H9 (cell line): ENCODE measurements around the gene GFPT1. TPM values are rescaled to one million over a fixed set of nuclear protein-coding genes. Genes with fewer than 3 reads are reported as not detected.

Source experiments
- DNase-seq: peaks from one replicate; pipeline ENCODE4 v3.0.0-alpha.2; 2017
- H2AFZ ChIP-seq: one replicate; pipeline ENCODE4 v1.6.1; 2013; ENCODE audit warnings: mild to moderate bottlenecking, low read length, control low read depth, moderate library complexity
- H2AK5ac ChIP-seq: 2 replicates; pipeline ENCODE4 v1.6.1; 2013; ENCODE audit warnings: low read length, control low read depth, mixed read lengths; ENCODE audit not compliant: insufficient read length
- H2BK120ac ChIP-seq: one replicate; pipeline ENCODE4 v1.6.1; 2013; ENCODE audit warnings: low read depth, mild to moderate bottlenecking, low read length, control low read depth, inconsistent platforms; ENCODE audit not compliant: poor library complexity, severe bottlenecking
- H2BK12ac ChIP-seq: 2 replicates; pipeline ENCODE4 v1.6.1; 2013; ENCODE audit warnings: low read length, control low read depth, mixed read lengths, low read depth; ENCODE audit not compliant: insufficient read length
- H2BK15ac ChIP-seq: 2 replicates; pipeline ENCODE4 v1.6.1; 2013; ENCODE audit warnings: low read depth, low read length, control low read depth
- H2BK20ac ChIP-seq: one replicate; pipeline ENCODE4 v1.6.1; 2013; ENCODE audit warnings: low read depth, mild to moderate bottlenecking, low read length, control low read depth, inconsistent platforms; ENCODE audit not compliant: poor library complexity, severe bottlenecking
- H2BK5ac ChIP-seq: 2 replicates; pipeline ENCODE4 v1.6.1; 2013; ENCODE audit warnings: low read length, control low read depth, mixed read lengths; ENCODE audit not compliant: insufficient read length
- H3K14ac ChIP-seq: 2 replicates; pipeline ENCODE4 v1.6.1; 2013; ENCODE audit warnings: low read length, control low read depth; ENCODE audit not compliant: insufficient read depth
- H3K18ac ChIP-seq: 2 replicates; pipeline ENCODE4 v1.6.1; 2013; ENCODE audit warnings: low read depth, mild to moderate bottlenecking, mixed read lengths, low read length, control low read depth; ENCODE audit not compliant: insufficient read length
- H3K23ac ChIP-seq: 2 replicates; pipeline ENCODE4 v1.6.1; 2013; ENCODE audit warnings: low read length, control low read depth, mixed read lengths, low read depth; ENCODE audit not compliant: insufficient read length
- H3K23me2 ChIP-seq: 2 replicates; pipeline ENCODE4 v1.6.1; 2013; ENCODE audit warnings: low read depth, mild to moderate bottlenecking, mixed read lengths, low read length, control low read depth; ENCODE audit not compliant: insufficient read length, poor library complexity, severe bottlenecking
- H3K27ac ChIP-seq: 2 replicates; pipeline ENCODE4 v1.5.1; 2013; ENCODE audit warnings: low read length, control low read depth, mixed read lengths, low read depth; ENCODE audit not compliant: insufficient read length
- H3K27me3 ChIP-seq: 2 replicates; pipeline ENCODE4 v1.6.1; 2013; ENCODE audit warnings: low read length, control low read depth, inconsistent platforms; ENCODE audit not compliant: insufficient read depth
- H3K4ac ChIP-seq: 2 replicates; pipeline ENCODE4 v1.6.1; 2013; ENCODE audit warnings: low read depth, mild to moderate bottlenecking, control low read depth, inconsistent platforms, low read length, moderate library complexity
- H3K4me1 ChIP-seq: 2 replicates; pipeline ENCODE4 v1.6.1; 2013; ENCODE audit warnings: low read length, control low read depth, inconsistent platforms; ENCODE audit not compliant: insufficient read depth
- H3K4me2 ChIP-seq: 2 replicates; pipeline ENCODE4 v1.6.1; 2013; ENCODE audit warnings: low read length, control low read depth, mixed read lengths; ENCODE audit not compliant: insufficient read length, insufficient read depth
- H3K56ac ChIP-seq: 2 replicates; pipeline ENCODE4 v1.6.1; 2013; ENCODE audit warnings: low read depth, mild to moderate bottlenecking, mixed read lengths, low read length, control low read depth; ENCODE audit not compliant: insufficient read length
- H3K79me1 ChIP-seq: 2 replicates; pipeline ENCODE4 v1.6.1; 2013; ENCODE audit warnings: low read depth, mild to moderate bottlenecking, moderate library complexity, low read length, control low read depth, inconsistent platforms; ENCODE audit not compliant: insufficient read depth, poor library complexity, severe bottlenecking
- H3K79me2 ChIP-seq: 2 replicates; pipeline ENCODE4 v1.6.1; 2013; ENCODE audit warnings: low read length, control low read depth, inconsistent platforms; ENCODE audit not compliant: insufficient read depth
- H3K9ac ChIP-seq: 2 replicates; pipeline ENCODE4 v1.6.1; 2013; ENCODE audit warnings: low read length, control low read depth, mixed read lengths; ENCODE audit not compliant: insufficient read length; ENCODE audit errors: extremely low read depth
- H3K9me3 ChIP-seq: one replicate; pipeline ENCODE4 v1.6.1; 2013; ENCODE audit warnings: low read depth, low read length, inconsistent platforms; ENCODE audit not compliant: control insufficient read depth
- H3T11ph ChIP-seq: one replicate; pipeline ENCODE4 v1.6.1; 2013; ENCODE audit warnings: mild to moderate bottlenecking, low read length, control low read depth, inconsistent platforms
- H4K20me1 ChIP-seq: one replicate; pipeline ENCODE4 v1.6.1; 2013; ENCODE audit not compliant: control insufficient read depth, insufficient read length, insufficient read depth
- H4K5ac ChIP-seq: 2 replicates; pipeline ENCODE4 v1.6.1; 2013; ENCODE audit warnings: low read depth, mild to moderate bottlenecking, mixed read lengths, low read length, control low read depth; ENCODE audit not compliant: insufficient read length
- H4K8ac ChIP-seq: replicated peaks from 2 replicates; pipeline ENCODE4 v1.6.1; 2013; ENCODE audit warnings: low read length, control low read depth, mixed read lengths, low read depth; ENCODE audit not compliant: insufficient read length
- H4K91ac ChIP-seq: 2 replicates; pipeline ENCODE4 v1.6.1; 2013; ENCODE audit warnings: low read depth, mild to moderate bottlenecking, moderate library complexity, mixed read lengths, low read length, control low read depth; ENCODE audit not compliant: insufficient read length
- H3K27ac Mint-ChIP-seq, 3 experiments: 2 replicates in 2 of 3; 3 replicates in 1 of 3; pipeline ENCODE4 v1.8.0; 2020 to 2021; ENCODE audit warnings: mixed read lengths in 3 of 3, mild to moderate bottlenecking in 1 of 3, moderate library complexity in 1 of 3
- H3K27me3 Mint-ChIP-seq: 2 replicates; pipeline ENCODE4 v1.8.0; 2021; ENCODE audit warnings: low read depth, mild to moderate bottlenecking, moderate library complexity, mixed read lengths
- H3K36me3 Mint-ChIP-seq, 3 experiments: 2 replicates in 2 of 3; 3 replicates in 1 of 3; pipeline ENCODE4 v1.8.0; 2020 to 2021; ENCODE audit warnings: low read depth in 3 of 3, mixed read lengths in 3 of 3; ENCODE audit not compliant: insufficient read depth in 1 of 3
- H3K4me1 Mint-ChIP-seq, 2 experiments: 2 replicates each; pipeline ENCODE4 v1.8.0; 2020; ENCODE audit warnings: mixed read lengths in 2 of 2
- H3K4me3 Mint-ChIP-seq, 2 experiments: 2 replicates in 1 of 2; 3 replicates in 1 of 2; pipeline ENCODE4 v1.8.0; 2020 to 2021; ENCODE audit warnings: mild to moderate bottlenecking in 2 of 2, mixed read lengths in 2 of 2, moderate library complexity in 1 of 2
- H3K9me3 Mint-ChIP-seq, 2 experiments: 2 replicates in 1 of 2; 3 replicates in 1 of 2; pipeline ENCODE4 v1.8.0; 2020; ENCODE audit warnings: mild to moderate bottlenecking in 2 of 2, mixed read lengths in 2 of 2, moderate library complexity in 1 of 2
- WGBS: extraction: QIAGEN DNeasy Blood & Tissue Kit; methylation state at CpG from one replicate; pipeline ENCODE4 v1.1.7; 2013; ENCODE audit warnings: missing lambda C conversion rate, low lambda C conversion rate, mixed read lengths; ENCODE audit not compliant: insufficient read length; ENCODE audit errors: extremely low coverage; 5-methylcytosine and 5-hydroxymethylcytosine counted together
- total RNA-seq: library from RNA; stranded (reverse); gene quantifications from 2 replicates; pipeline ENCODE4 v1.2.1, GENCODE V29; 2021
- TF ChIP-seq, protein P1 (sequence below): fragments of 200-600 bp; sonication (generic); conservative IDR thresholded peaks from 3 replicates; pipeline ENCODE4 v1.8.0; 2021; ENCODE audit warnings: antibody characterized with exemption, mild to moderate bottlenecking

The GFPT1 gene
- total RNA-seq, 1 experiment from 2014 or later: 84.4 TPM

DNA sequence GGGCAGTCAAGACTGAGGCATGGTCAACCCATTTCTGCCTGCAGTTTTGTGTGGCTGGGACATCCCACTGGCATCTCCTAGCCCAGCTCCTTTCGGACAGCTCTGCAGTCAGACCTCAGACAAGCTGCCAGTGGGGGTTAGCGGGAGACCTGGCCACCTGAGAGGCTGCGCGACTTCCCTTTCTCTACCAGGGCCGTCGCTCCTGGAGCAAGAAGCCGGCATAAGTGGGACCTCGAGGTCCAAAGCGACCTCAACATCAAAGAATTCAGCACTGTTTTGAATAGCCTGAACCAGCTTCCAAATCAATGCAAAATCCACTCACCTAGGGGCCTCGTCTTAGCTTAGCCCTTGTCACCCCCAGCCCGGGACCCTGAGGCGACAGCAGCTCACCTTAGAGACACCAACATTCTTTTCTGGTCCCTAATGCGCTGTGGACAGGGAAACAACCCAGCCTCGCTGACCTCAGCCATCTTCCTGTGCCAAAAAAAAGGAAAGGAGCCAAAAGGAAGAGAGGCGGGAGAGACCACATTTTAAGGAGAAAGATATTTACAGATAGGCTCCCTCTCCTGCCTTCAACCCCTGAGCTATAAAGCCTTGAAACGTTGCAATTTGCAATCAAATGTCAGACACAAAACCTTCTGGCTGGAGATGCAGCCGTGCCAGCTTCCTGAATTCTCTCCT, 81.2 kb downstream of the GFPT1 start:
- Histone ChIP-seq H3K27ac (no peak overlapping the region), H3K56ac (no peak overlapping the region), H4K20me1 (no peaks in the 10 kb centered on the region), H3T11ph (no peak overlapping the region), H3K9me3 (no peaks in the 10 kb centered on the region), H2AFZ (no peak overlapping the region), H3K23ac (no peak overlapping the region), H2BK5ac (no peak overlapping the region), H4K5ac (no peak overlapping the region), H2BK12ac (no peak overlapping the region), H2BK20ac (no peak overlapping the region), H2BK15ac (no peak overlapping the region), H4K8ac (no peak overlapping the region), H3K79me2 (no peaks in the 10 kb centered on the region), H3K4me2 (peak overlapping the region; percentile 41), H3K79me1 (no peaks in the 10 kb centered on the region), H3K23me2 (peaks cover 11% of the 10 kb centered on the region), H3K4me1 (no peaks in the 10 kb centered on the region), H4K91ac (no peak overlapping the region), H2AK5ac (no peak overlapping the region), H3K9ac (no peak overlapping the region), H3K14ac (no peak overlapping the region; the same call in 1 of the 2 replicates), H2BK120ac (no peak overlapping the region), H3K4ac (no peak overlapping the region), H3K27me3 (no peaks in the 10 kb centered on the region; the same call in 1 of the 2 replicates), H3K18ac (no peak overlapping the region)
- no peak for DNase-seq
- Mint-ChIP-seq H3K4me3 (peak overlapping the region; percentile 68 to 84), H3K27me3 (peaks cover 48% of the 10 kb centered on the region), H3K36me3 (no peaks in the 10 kb centered on the region), H3K4me1 (peaks cover 14 to 17% of the 10 kb centered on the region in 2 experiments), H3K27ac (no peak overlapping the region), H3K9me3 (peaks cover 0 to 9% of the 10 kb centered on the region in 2 experiments; a peak in 3 of 5 replicates)
- TF ChIP-seq, protein P1, sequence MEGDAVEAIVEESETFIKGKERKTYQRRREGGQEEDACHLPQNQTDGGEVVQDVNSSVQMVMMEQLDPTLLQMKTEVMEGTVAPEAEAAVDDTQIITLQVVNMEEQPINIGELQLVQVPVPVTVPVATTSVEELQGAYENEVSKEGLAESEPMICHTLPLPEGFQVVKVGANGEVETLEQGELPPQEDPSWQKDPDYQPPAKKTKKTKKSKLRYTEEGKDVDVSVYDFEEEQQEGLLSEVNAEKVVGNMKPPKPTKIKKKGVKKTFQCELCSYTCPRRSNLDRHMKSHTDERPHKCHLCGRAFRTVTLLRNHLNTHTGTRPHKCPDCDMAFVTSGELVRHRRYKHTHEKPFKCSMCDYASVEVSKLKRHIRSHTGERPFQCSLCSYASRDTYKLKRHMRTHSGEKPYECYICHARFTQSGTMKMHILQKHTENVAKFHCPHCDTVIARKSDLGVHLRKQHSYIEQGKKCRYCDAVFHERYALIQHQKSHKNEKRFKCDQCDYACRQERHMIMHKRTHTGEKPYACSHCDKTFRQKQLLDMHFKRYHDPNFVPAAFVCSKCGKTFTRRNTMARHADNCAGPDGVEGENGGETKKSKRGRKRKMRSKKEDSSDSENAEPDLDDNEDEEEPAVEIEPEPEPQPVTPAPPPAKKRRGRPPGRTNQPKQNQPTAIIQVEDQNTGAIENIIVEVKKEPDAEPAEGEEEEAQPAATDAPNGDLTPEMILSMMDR: no peak
- no CpG with 5 or more reads among the region's 17 CpGs for WGBS
